Fibroblast of skin of scalp (primary cell): ENCODE data around the gene HOXA5.

Source experiments
- DNase-seq: peaks from one replicate; pipeline ENCODE4 v3.0.0-alpha.2; 2013

HOXA5 gene

DNA sequence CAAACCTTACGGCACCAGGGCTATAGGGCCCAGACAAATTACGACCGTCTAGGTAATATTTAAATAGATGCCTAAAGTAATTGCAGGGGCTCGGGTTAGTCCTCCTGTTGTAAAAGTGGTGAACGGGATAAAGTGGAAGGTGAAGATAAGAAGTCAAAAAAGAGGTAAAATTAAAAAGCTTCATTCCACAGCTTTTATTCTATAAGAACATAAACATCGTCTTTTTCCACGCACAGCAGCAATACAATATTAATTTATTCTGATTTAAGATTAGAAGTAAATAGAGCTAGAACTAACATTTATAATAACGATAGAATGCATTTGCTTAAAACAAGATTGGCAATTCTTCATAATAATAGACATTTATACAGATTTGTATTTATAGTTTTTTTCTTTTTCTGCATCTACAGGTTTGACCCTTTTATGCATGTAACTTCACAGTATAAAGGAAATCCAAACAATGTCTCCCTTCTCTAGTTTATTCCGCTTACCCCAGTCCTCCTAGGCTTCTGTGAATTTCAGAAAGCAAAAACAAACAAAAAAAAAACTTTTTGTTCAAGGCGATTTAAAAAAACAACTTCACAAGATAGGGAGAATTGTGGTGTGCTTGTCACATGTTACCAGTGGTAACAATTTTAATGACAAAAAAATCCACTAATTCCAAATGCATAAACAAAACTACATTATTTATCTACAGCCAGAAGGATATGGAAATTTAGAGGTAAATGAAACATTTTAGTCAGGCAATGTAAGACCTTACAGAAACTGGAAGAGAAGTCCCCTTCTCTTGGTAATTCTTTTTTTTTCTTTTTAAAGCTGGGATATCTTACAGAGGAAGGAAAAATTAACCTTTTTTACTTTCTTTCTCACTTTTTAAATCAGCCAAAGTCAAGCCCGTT is 27.2 kb upstream of the HOXA5 start:
- no peak for DNase-seq

DNA sequence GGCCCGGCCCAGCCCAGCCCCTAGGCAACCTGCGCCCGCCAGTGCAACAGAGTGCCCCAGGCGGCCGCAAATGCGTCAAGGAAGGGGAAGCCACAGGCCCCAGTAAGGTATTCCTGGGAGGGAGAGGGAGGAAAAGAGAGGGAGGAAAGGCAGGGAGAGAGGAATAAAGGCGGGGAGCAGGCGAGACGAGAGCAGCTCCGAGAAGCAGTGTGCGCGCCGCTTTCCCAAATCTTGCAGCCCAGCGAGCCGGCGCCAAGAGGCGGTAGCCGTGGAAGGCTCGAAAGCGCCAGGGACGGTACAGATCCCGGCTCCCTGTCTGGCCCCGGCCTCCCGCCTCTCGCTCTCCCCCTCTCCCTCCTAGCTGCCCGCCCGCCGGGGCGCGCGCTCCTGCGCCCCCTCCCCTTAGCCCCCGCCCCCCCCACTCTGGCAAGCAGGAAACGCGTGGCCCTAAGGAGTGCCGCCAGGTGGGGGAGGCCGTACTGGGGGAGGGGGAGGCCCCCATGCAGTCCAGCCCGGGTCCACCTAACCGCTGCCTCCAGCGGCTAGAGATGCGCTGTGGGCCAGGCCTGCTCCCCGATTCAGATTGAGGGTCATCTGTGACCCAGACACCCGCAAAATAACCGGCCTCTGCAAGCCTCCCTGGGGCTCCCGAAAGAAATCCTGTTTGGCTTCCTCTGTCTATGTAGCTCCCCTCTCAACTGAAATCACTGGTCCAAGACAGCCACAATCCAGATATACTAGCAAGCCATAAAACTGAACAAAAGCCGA is 26.4 kb upstream of the HOXA5 start:
- no peak for DNase-seq

DNA sequence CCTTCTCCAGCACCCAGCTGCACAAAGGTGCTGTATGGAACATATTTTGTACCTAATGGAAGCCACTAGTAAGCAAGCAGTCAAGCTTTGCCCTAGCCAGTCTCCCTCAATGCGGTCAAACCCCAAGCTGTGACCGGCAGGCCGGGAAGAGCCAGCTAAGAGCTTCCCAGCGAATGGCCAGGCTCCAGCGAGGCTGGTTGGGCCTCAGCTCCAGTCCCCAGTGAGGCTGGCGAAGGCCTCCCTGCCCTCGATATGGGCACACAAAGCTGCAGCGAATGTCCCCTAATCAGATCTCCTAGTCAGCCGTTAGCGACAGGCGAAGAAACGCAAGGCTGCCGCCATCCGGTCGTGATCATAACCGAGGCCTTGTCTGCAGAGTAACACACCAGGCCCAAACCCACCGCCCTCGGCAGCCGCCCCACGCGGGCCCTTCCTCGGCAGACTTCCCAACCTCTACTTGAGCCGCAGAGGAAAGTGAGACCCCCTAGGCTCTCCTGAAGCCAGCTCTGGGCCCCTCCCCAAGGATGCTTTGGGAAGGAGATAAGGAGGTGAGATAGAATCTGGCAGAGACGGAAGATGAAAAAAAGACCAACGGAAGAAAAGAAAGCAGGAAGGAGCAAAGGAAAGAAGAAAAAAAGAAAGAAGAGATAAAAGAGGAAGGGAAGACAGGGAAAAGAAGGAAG is 24.9 kb upstream of the HOXA5 start:
- no peak for DNase-seq

DNA sequence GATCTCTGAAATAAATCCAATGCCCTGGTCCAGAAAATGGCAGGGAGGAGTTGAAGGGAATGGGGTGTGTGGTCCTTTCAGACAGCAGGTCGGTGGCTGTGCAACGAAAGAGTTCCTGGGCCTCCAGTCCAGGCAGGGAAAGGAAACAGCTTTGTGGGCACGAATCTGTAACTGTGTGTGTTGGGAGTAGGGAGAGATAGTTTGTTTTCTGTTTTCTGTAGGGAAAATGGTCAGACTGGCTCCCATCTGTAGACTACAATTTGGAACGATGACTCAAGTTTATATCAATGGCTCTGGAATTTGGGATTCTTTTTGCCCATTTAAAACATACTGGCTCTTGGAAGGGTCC is 24.4 kb upstream of the HOXA5 start:
- DNase-seq: no peak

DNA sequence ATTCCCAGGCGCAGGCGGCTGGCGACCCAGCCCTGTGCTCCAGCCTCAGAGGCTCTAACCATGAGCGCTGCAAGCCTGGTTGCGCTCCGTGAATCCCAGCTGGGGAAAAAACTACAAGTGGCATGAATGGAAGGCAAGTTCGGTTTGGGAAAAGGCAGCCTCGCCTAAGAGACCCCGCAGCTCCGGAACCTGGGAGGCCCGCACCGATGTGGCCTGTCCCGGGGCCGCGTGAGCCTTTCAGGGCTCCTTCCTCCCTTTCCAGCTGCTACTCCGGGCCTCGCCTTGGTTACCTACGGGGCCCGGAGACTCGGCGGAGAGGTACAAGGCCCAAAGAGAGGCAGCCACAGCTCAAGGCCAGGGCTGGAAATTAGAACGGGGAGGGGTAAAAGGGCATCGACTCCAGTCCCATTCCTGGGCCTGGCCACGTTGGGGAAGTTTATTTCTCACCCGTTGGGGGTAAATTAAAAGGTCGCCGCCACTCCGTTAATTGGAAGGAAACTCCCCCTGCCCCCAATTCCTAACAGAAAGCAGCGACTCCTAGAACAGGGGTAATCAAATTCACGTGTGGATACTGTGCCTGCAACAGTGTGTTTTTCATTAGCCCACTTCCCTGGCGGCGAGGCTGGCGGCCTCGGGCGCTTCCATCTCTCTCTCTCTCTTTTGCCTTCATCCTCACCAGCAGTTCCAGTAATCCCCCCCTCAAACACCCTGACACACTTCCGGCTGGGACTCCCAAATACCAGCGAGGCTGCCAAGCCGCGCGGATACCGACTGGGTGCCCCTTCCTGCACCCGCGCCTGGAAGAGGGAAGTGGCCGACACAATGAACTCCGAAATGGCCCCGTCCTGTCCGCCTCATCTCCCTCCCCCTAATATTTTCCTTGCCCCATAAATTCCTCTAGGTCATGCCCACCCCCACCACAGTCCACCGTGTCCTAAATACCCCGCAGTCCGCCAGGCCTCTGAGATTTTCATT is 23.3 kb upstream of the HOXA5 start:
- no peak for DNase-seq

DNA sequence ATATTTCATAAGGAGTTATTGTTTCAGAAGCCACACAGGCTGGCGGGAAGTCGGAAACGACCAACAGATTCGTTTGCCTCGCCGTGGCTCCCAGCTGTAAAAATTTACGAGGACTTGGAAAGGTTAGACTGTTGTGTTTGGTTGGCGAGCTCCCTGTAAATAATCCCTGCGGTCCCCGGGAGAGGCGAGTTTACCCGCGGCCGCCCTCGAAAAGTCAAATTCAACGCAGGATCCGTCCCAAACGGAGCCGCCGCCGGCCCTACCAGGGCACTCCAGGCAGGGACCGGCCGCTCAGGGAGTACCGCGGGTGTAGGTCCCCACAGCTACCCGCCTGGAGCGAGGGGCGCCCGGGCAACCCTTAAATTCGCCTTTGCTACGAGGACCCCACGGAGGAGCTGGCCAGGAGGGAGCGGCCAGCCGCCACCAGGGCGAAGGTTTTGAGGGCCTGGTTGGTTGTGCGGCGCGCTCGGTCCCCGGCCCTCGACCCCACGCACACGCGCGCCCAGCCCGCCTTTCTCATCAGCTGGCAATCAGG is 22.6 kb upstream of the HOXA5 start:
- DNase-seq: no peak

DNA sequence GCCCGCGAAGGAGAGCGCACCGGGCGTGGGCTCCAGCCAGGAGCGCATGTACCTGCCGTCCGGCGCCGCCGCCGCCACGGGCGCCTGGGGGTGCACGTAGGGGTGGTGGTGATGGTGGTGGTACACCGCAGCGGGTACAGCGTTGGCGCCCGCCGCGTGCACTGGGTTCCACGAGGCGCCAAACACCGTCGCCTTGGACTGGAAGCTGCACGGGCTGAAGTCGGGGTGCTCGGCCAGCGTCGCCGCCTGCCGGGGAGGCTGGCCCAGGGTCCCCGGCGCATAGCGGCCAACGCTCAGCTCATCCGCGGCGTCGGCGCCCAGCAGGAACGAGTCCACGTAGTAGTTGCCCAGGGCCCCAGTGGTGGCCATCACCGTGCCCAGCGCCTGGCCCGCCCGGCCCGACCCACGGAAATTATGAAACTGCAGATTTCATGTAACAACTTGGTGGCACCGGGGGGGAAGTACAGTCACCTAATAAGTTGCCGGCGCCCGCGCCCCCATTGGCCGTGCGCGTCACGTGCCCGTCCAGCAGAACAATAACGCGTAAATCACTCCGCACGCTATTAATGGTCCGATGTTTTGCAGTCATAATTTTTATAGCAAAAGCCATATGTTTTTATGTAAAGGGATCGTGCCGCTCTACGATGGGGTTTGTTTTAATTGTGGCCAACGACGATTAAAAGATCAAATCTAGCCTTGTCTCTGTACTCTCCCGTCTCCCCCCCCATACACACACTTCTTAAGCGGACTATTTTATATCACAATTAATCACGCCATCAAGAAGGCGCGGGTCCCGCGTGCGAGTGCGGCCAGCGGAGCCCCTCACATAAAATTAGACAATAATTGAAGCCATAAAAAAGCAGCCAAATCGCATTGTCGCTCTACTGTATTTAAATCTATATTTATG is 21.9 kb upstream of the HOXA5 start, which contains the start of gene HOXA9:
Gene HOXA9, minus strand, starts transcription at position 449 of the 907 bp plus-strand sequence. Its CDS starts 80 bp downstream, at position 369.
- DNase-seq: no peak

DNA sequence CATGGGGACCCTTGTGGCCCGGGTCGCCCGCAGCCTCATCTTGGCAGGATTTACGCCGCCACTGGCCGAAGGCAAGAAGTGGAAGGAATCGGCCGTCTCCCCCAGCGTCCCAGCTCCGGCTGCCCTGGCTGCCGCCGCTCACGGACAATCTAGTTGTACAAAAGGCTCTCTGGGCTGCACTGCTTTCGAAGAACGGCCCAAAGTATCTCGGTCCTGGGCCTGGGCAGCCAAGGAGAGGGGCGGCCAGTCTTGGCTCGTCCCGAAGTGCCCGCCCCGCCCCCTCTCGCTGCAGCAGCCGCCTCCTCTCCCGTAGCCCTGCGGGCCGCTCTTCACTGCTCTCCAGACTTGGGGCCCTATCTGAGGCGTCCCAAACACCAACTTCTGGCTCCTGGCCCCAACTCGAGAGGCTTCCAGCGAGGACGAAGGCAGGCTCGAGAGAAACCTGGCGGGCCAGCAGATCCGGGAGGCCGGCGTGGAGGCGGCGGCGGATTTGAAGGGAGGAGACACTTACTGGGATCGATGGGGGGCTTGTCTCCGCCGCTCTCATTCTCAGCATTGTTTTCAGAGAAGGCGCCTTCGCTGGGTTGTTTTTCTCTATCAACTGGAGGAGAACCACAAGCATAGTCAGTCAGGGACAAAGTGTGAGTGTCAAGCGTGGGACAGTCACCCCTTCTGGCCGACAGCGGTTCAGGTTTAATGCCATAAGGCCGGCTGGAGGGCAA is 21.0 kb upstream of the HOXA5 start:
- DNase-seq: no peak

DNA sequence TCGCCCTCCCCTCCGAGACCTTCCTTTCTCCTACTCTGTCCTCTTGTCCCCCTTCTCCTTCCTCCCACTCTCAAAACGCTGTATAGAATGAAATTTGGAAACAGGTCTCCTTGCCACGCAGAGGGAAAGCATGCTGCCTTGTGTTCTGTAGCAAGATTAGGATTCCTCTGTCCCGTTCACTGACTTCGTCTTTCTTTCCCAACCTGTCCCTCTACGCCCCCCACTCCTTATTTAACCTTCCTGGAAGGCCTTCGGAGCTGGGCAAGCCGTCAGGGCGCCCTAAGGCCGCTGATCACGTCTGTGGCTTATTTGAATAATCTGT is 20.5 kb upstream of the HOXA5 start:
- no peak for DNase-seq

DNA sequence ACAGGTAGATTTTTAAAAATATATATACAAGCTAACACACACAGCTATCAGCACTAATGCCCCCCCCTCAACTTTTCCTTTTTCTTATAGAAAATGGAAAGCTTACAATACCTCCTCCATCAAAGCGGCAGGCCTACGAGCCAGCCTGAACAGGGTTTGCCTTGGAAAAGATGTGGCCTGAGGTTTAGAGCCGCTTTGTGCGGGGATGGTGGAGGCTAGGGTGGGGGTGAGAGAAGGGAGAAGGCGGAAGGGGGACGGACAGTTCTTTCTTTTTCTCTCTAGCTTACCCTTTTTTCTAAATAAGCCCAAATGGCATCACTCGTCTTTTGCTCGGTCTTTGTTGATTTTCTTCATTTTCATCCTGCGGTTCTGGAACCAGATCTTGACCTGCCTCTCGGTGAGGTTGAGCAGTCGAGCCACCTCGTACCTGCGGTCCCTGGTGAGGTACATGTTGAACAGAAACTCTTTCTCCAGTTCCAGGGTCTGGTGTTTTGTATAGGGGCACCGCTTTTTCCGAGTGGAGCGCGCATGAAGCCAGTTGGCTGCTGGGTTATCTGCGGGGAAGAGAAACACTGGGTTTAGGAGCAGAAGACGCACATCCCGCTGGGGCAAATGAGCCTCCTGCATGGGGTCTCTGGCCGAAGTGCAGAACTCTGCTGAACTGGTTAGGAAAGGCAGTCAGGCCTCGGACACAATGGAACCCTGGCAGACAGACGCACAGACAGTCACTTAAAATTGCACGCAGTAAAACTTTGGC is 20.0 kb upstream of the HOXA5 start:
- DNase-seq: no peak

DNA sequence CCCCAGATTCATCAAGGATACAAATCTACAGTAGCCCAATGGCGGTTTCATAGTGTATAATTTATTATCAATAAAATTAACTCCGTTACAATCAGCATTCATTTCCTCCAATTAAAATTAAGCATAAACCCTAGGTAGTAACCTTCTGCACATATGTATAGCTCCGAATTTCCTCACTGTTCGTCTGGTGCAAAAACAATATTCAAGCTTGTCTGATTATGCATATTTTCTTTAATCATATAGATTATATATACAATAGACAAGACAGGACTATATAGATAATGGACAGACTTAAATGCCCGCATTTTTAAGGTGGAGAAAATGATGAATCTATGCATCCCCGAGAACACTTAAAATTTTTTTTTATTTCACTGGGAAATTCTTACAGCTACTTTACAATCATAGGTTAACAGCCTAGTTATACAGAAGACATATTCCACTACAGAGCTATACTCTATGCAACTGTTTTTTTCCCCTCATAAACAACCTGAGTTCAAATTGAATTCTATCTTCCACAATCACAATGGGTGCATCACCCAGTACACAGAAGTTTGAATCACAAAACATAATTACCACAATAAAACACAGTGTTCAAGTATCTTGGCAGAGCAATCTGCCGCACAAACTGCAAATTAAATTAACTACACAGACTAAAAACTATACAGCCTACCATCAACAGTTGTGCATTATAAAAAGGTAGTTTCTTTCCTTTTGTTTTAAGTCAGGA is 19.2 kb upstream of the HOXA5 start:
- DNase-seq: no peak

DNA sequence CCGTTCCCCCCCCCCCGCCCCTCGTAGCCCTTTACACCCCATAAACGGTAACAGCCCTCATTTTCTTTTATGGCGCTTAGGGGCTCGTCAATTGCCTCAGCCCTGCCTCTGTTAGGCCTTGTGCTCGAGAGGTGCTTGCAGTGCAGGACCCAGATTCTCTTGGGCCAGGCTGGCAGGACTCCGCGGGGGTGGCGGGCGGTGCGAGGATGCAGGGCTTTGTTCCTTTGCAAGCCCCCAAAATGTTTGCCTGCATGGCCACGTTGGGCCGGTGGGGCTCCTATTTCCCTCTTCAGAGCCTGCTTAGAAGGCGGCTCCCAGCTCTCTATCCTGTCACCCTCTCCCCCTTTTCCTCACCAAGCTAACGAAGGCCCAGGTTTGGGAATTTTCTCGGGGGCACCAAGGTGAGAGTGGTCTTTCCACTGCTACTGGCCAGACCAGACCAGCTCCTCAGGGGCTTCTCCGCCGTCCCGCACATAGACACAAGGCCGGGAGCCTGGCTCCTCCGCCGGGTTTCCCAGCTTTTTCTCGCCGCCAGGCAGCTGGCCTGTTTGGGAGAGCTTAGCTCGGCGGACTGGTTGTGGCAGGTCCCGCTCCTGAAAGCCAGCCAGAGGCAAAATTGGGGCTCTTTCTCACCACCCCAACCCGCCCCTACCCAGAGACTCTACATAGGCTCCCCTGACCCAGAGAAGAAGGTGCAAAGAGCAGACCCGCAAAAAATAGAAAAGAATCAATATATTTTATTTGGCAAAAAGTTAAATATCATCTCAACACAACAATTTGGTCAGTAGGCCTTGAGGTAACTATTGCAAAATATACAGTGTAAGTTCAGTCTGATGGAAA is 18.5 kb upstream of the HOXA5 start:
- no peak for DNase-seq

DNA sequence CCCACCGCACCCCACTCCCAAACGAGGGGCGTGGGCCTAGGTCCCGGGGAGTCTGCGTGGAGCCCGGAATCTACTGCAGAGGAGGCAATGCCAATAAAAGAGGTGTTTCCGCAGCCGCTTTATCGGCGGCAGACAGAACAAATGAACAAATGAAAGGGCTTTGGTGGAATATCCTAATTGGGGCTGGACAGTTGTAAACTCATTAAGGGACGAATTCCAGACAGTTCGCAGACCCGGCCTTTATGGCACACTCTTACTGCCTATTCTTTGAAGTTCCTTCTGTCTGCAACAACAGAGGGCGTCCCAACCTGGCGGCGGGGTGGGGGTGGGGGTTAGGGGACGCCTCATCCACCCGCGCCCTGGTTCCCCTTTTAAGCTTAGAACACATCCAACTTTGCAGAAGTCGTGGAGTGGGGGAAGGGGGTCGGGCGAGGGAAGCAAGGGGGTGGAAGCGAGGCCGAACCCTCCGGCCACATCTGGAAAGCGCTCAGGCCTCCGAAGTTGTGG is 17.8 kb upstream of the HOXA5 start:
- no peak for DNase-seq

DNA sequence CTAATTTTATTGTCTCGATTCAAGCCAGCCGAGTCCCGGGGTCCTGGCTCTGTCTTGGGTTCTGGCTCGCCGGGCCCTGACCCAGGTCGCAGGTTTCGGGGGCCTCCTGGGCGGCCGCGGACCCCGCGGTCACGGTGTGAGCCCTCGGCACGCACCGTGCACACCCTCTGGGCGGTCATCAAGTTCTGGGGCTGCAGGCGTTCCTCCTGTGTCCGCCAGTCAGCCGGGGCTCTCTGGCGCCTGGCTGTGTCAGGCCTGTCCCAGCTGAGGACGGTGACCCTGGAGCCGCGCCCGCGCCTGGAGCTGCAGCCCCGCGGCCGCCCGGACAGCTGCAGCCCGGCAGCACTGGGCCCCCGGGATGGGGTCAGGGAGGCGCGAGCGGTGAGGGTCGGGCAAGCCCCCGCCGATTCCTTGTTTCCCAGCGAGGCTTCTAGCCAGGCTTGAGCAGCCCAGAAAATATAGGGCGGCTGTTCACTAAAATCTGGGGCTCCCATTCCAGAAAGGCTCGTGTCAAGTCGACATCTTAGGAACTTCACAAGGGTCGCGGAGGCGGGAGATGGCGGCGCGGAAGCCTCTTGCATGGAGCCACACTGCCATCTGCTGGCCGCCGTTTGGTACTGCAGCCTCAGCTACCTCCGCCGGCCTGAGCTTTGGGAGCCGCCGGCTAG is 17.2 kb upstream of the HOXA5 start:
- DNase-seq: peak; percentile 69

DNA sequence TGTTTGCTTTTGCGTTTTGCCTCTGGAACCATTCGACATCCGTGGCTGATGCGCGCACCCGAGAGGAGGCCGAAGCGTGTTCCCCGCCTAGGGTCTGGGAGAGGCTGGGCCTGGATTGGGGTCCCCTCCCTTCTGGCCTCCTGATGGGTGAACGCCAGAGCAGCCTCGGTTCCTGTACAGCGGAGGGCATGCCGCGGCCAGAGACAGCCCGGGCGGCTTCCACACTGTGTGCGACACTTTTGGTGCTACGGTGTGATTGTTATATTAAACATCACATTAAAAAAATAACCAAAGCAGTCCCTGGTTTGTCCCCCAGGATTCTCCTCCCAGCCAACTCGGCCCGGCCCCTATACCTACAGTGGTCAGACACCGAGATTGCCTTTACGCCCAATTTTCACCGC is 16.7 kb upstream of the HOXA5 start:
- no peak for DNase-seq

DNA sequence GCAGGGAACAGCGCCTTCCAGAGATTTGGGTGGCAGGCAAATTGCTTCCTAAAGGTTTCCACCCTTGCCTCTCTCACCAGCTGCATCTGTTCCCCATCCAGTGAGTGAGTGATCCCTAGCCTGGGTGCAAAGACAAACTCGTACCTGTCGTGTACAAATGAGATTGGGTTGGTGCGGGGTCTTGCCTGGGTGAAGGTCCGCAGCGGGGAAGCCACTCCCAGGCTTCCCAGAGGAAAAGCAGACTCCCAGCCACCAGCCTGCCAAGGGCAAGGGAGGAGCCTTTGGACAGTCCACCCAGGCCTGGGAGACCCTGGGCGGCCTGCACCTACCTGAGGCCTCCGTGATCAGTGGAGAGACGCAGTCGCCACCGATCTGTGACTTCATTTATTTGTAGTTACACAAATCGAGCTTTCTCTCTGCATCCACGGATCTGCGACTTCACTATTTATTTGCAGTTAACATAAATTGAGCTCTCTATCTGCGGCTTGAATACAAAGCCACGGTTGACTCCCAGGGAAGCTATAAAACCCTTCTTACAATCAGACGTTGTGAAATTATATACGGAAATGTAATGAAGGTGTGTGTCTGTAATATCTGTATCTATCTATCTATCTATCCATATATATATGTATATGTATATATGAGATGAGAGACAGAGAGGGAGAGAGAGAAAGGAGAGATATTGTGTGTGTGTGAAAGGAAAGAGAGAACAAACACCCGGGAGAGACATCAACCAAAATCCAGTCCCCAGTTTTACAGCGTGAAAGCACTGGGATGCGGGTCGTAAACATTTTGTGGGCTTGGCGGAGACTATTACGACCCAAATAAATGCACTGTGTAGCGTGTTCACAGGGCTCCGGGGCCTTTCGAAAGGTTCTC is 16.0 kb upstream of the HOXA5 start:
- no peak for DNase-seq
